Panc1 (cell line): ENCODE data around the gene MAST4. TPM values are rescaled to one million over a fixed set of nuclear protein-coding genes. Genes with fewer than 3 reads are reported as not detected.

Experiments
- ATAC-seq: fragments of 200-7000 bp; cut with Tn5 transposase; 2 replicates; pipeline ENCODE4 v1.9.1; 2020; ENCODE audit warnings: mild to moderate bottlenecking, moderate library complexity
- BruUV-seq: library from RNA; stranded (reverse); fragments of 400-500 nt; replicated peaks from 2 replicates; lab custom pipeline; 2021; lab: Mats Ljungman, UMichigan
- CTCF ChIA-PET: fragments of 300-600 bp; sonication (Branson Sonifier 250); formaldehyde crosslinking; loops from one replicate; lab custom pipeline; 2022; ENCODE audit warnings: antibody characterized with exemption; lab: Charles Lee
- POLR2A ChIA-PET: fragments of 300-600 bp; sonication (Branson Sonifier 250); formaldehyde crosslinking; loops from one replicate; lab custom pipeline; 2022; ENCODE audit warnings: antibody characterized with exemption; lab: Charles Lee
- DNase-seq: peaks from one replicate; pipeline ENCODE4 v3.0.0-alpha.2; 2010; ENCODE audit warnings: low read depth, low spot score
- H3K27ac ChIP-seq: 2 replicates; pipeline ENCODE4 v1.5.1; 2011; ENCODE audit warnings: mild to moderate bottlenecking, low read length, inconsistent platforms
- H3K27me3 ChIP-seq: fragments of 200-500 bp; sonication (Bioruptor generic); 2 replicates; pipeline ENCODE4 v1.6.0; 2014; ENCODE audit warnings: low read length, inconsistent platforms; ENCODE audit not compliant: control insufficient read depth, insufficient read depth
- H3K36me3 ChIP-seq: fragments of 200-500 bp; sonication (Bioruptor generic); 2 replicates; pipeline ENCODE4 v1.5.1; 2014; ENCODE audit warnings: inconsistent platforms, mild to moderate bottlenecking, low read length, moderate library complexity; ENCODE audit not compliant: control insufficient read depth, insufficient read depth
- H3K4me1 ChIP-seq: 2 replicates; pipeline ENCODE4 v1.5.1; 2011; ENCODE audit warnings: inconsistent platforms, mild to moderate bottlenecking, low read length, moderate library complexity; ENCODE audit not compliant: control insufficient read depth, insufficient read depth
- H3K4me3 ChIP-seq, 2 experiments: 2 replicates each; pipeline ENCODE4 v1.5.1; 2011 to 2012; ENCODE audit warnings: low read depth in 2 of 2, low read length in 2 of 2, mild to moderate bottlenecking in 2 of 2, inconsistent platforms in 1 of 2, moderate library complexity in 1 of 2
- H3K9me3 ChIP-seq: fragments of 200-500 bp; sonication (Bioruptor generic); 2 replicates; pipeline ENCODE4 v1.5.1; 2014; ENCODE audit warnings: low read depth, mild to moderate bottlenecking, inconsistent platforms, low read length, moderate library complexity; ENCODE audit not compliant: control insufficient read depth, insufficient read depth
- POLR2AphosphoS5 ChIP-seq: IDR thresholded peaks from 2 replicates; pipeline ENCODE4 v1.6.1; 2012; ENCODE audit warnings: mild to moderate bottlenecking, low read depth, low read length, moderate library complexity
- SIN3A ChIP-seq: IDR thresholded peaks from 2 replicates; pipeline ENCODE4 v1.6.1; 2012; ENCODE audit warnings: low read depth, mild to moderate bottlenecking, low read length, moderate library complexity, borderline replicate concordance; ENCODE audit not compliant: insufficient read depth
- TCF7L2 ChIP-seq: IDR thresholded peaks from 2 replicates; pipeline ENCODE4 v1.6.1; 2011; ENCODE audit warnings: mild to moderate bottlenecking, low read depth, low read length, inconsistent platforms
- in situ Hi-C: cut with HindIII; loops from 2 replicates; pipeline ENCODE4 v1.10.0; 2016; ENCODE audit warnings: low sequenced_read_pairs, low pct_unique_long_range_greater_than_20kb
- intact Hi-C: fragments of 100-400 bp; cut with micrococcal nuclease; formaldehyde crosslinking; loops from one replicate; pipeline ENCODE4 v1.10.0; 2022; ENCODE audit not compliant: unreplicated experiment
- total RNA-seq: library from RNA; stranded (reverse); gene quantifications from one replicate; pipeline ENCODE4 v1.2.1, GENCODE V29; 2021; ENCODE audit not compliant: unreplicated experiment
- TF ChIP-seq, protein P1 (sequence below), 2 experiments: IDR thresholded peaks; 2 replicates each; pipeline ENCODE4 v1.6.1; 2011 to 2012; ENCODE audit warnings: low read depth in 2 of 2, control low read depth in 1 of 2, low read length in 1 of 2, mild to moderate bottlenecking in 1 of 2, moderate library complexity in 1 of 2; ENCODE audit not compliant: insufficient read depth in 1 of 2
- TF ChIP-seq, protein P2 (sequence below): fragments of 450-650 bp; IDR thresholded peaks from 2 replicates; pipeline ENCODE4 v1.5.1; 2017; ENCODE audit warnings: mild to moderate bottlenecking

Gene MAST4
- total RNA-seq, 1 experiment from 2014 or later: 1.8 TPM

DNA sequence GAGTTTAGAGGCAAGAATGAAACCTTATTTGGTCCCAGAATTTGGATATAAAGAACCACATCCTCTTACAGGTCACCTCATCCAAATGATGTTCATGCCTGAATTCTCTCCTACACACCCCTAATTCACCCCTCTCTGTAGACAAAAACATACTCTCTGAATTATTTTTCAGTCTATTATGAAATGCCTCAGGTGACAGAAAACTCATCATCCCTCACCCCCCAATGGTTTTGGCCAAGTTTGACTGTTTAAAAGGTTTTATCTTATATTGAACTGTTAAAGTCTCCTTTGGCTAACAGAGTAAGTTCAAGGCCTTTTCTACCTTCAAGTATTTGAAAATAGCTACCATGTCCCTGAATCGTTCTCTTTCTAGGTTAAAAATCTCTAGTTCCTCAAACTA lies 602.7 kb downstream of the MAST4 start:
- no TSS peak for BruUV-seq
- ChIA-PET CTCF (no interaction called here), POLR2A (no interaction called here)
- TF ChIP-seq POLR2AphosphoS5: no peak
- TF ChIP-seq, protein P1, sequence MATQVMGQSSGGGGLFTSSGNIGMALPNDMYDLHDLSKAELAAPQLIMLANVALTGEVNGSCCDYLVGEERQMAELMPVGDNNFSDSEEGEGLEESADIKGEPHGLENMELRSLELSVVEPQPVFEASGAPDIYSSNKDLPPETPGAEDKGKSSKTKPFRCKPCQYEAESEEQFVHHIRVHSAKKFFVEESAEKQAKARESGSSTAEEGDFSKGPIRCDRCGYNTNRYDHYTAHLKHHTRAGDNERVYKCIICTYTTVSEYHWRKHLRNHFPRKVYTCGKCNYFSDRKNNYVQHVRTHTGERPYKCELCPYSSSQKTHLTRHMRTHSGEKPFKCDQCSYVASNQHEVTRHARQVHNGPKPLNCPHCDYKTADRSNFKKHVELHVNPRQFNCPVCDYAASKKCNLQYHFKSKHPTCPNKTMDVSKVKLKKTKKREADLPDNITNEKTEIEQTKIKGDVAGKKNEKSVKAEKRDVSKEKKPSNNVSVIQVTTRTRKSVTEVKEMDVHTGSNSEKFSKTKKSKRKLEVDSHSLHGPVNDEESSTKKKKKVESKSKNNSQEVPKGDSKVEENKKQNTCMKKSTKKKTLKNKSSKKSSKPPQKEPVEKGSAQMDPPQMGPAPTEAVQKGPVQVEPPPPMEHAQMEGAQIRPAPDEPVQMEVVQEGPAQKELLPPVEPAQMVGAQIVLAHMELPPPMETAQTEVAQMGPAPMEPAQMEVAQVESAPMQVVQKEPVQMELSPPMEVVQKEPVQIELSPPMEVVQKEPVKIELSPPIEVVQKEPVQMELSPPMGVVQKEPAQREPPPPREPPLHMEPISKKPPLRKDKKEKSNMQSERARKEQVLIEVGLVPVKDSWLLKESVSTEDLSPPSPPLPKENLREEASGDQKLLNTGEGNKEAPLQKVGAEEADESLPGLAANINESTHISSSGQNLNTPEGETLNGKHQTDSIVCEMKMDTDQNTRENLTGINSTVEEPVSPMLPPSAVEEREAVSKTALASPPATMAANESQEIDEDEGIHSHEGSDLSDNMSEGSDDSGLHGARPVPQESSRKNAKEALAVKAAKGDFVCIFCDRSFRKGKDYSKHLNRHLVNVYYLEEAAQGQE (IDR thresholded peaks at IDR 0.05; ENCODE audit: insufficient read depth in 1 of 2, low read depth in 2 of 2, low read length in 1 of 2): no peak
- TF ChIP-seq, protein P2, sequence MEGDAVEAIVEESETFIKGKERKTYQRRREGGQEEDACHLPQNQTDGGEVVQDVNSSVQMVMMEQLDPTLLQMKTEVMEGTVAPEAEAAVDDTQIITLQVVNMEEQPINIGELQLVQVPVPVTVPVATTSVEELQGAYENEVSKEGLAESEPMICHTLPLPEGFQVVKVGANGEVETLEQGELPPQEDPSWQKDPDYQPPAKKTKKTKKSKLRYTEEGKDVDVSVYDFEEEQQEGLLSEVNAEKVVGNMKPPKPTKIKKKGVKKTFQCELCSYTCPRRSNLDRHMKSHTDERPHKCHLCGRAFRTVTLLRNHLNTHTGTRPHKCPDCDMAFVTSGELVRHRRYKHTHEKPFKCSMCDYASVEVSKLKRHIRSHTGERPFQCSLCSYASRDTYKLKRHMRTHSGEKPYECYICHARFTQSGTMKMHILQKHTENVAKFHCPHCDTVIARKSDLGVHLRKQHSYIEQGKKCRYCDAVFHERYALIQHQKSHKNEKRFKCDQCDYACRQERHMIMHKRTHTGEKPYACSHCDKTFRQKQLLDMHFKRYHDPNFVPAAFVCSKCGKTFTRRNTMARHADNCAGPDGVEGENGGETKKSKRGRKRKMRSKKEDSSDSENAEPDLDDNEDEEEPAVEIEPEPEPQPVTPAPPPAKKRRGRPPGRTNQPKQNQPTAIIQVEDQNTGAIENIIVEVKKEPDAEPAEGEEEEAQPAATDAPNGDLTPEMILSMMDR: no peak
- no peak for TF ChIP-seq TCF7L2
- no peak for TF ChIP-seq SIN3A
- H3K27me3 ChIP-seq: no peaks in the 10 kb centered on the region
- no peak overlapping the region for H3K4me3 ChIP-seq
- H3K4me1 ChIP-seq: no peaks in the 10 kb centered on the region
- DNase-seq (no peak), ATAC-seq (no peak)
- in situ Hi-C loops: no loop called here
- H3K27ac ChIP-seq: no peak overlapping the region
- no peaks in the 10 kb centered on the region for H3K36me3 ChIP-seq
- intact Hi-C loops: no loop called here
- H3K9me3 ChIP-seq: no peaks in the 10 kb centered on the region

DNA sequence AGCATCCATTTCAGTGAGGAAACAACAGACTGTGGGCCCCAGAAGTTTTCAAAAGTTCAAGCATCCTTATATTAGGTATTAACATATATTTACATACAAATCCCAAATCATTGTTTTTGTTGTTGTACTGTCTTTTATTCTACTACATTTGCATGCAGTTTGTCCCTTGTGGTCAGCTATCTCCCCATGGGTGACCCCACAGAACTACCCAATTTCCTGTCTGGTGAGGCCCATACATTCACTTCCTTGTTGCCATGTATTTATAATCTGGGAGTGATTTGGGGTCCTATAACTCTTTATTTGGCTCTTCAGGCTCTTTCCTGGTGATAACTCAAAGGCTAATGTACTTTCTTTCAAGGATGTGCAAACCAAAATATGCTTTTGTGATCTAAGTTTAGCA lies 603.7 kb downstream of the MAST4 start:
- H3K27ac ChIP-seq: no peak overlapping the region
- H3K27me3 ChIP-seq: no peaks in the 10 kb centered on the region
- H3K4me1 ChIP-seq: no peaks in the 10 kb centered on the region
- intact Hi-C loops (loop anchor here (10.0 kb wide), 1 partner anchor 385 kb away; no protein-coding TSS in a partner anchor), in situ Hi-C loops (no loop called here)
- BruUV-seq: no TSS peak
- ChIA-PET POLR2A (no interaction called here), CTCF (no interaction called here)
- no peak for ATAC-seq
- no peaks in the 10 kb centered on the region for H3K9me3 ChIP-seq
- no peak for TF ChIP-seq SIN3A
- TF ChIP-seq TCF7L2: no peak
- TF ChIP-seq, protein P1 (IDR thresholded peaks at IDR 0.05; ENCODE audit: insufficient read depth in 1 of 2, low read depth in 2 of 2, low read length in 1 of 2): no peak
- TF ChIP-seq POLR2AphosphoS5: no peak
- TF ChIP-seq, protein P2: no peak
- no peak overlapping the region for H3K4me3 ChIP-seq
- DNase-seq: no peak
- H3K36me3 ChIP-seq: no peaks in the 10 kb centered on the region
